Pancreas (tissue), 10 donors: ENCODE results near the gene PTPRK. TPM values are rescaled to one million over a fixed set of nuclear protein-coding genes. Genes with fewer than 3 reads are reported as not detected.
A peak's percentile ranks its signal among the peaks of the same experiment; 100 is the strongest.
"Not testable (repeated sequence)": the region's sequence is repeated elsewhere in the genome, so short reads cannot be mapped to it uniquely, and the experiment has no call there.

Experiments used
- ATAC-seq, 4 donors: fragments of 200-7000 bp; cut with Tn5 transposase; one replicate each; pipeline versions ENCODE4 v1.8.0 to v1.9.1; 2020; ENCODE audit warnings: mild to moderate bottlenecking in 4 of 4, moderate library complexity in 4 of 4
- DNase-seq, 6 donors: peaks; one replicate each; pipeline ENCODE4 v3.0.0-alpha.2; 2020
- FAIRE-seq: peaks from 2 replicates; lab custom pipeline; 2012; peaks lifted over from hg19 to GRCh38; lab: Jason Lieb, UNC
- H3K27ac ChIP-seq, 4 donors: fragments of 200-600 bp; sonication (generic); 1 replicate in 3 of 4; 2 replicates in 1 of 4; pipeline versions ENCODE4 v1.5.0 to v1.8.0; 2020
- H3K27me3 ChIP-seq, 4 donors: fragments of 200-600 bp; one replicate each; pipeline ENCODE4 v1.8.0; 2021
- H3K36me3 ChIP-seq, 3 donors: fragments of 200-600 bp; sonication (generic) in 1 of 3; one replicate each; pipeline versions ENCODE4 v1.5.0 to v1.8.0; 2020 to 2021
- H3K4me1 ChIP-seq, 3 donors: fragments of 200-600 bp; one replicate each; pipeline ENCODE4 v1.8.0; 2021
- H3K4me3 ChIP-seq, 4 donors: fragments of 200-600 bp; sonication (generic) in 2 of 4; one replicate each; pipeline versions ENCODE4 v1.5.0 to v1.8.0; 2020 to 2021
- H3K9me3 ChIP-seq, 4 donors: fragments of 200-600 bp; one replicate each; pipeline ENCODE4 v1.8.0; 2021
- WGBS, 2 donors: extraction: QIAGEN DNeasy Blood & Tissue Kit; methylation state at CpG; one replicate each; pipeline ENCODE4 v1.1.7; 2013; 5-methylcytosine and 5-hydroxymethylcytosine counted together
- intact Hi-C, 3 donors: fragments of 100-400 bp; cut with DNase I; formaldehyde crosslinking; loops; one replicate each; pipeline versions ENCODE4 v1.11.1 to v1.14.2; 2022
- polyA plus RNA-seq, 2 donors: library from polyadenylated mRNA; stranded (reverse); fragments of 200-250 nt; gene quantifications; one replicate each; pipeline ENCODE4 v1.2.3, GENCODE V29; 2013
- total RNA-seq, 6 donors: library from RNA; stranded (reverse); fragmentation: NEBNext Ultra II Directional in 4 of 6; extraction: Animal tissue kit (Norgen Biotek cat#: 25700) in 4 of 6; gene quantifications; one replicate each; pipeline versions ENCODE4 v1.2.1 to v1.2.4, GENCODE V29; 2021 to 2023
- TF ChIP-seq, protein P1 (sequence below), 4 donors: fragments of 200-600 bp; sonication (generic) in 3 of 4; IDR thresholded peaks; one replicate each; pipeline versions ENCODE4 v1.5.0 to v1.8.0; 2021; ENCODE audit warnings: antibody characterized with exemption in 4 of 4
- donor health status: healthy with polysubstance abuse.
- donor health status: DM: no; HTN: no; CAD: no; lungs with moderate emphysema.
- donor health status: DM: no; HTN: no; CAD: no.
- donor health status: control.
- donor health status: control.
- donor health status: Bipolar disorder and iron deficiency.
- donor health status: DM: yes; HTN: yes; CAD: no.
- donor health status: DM: no; HTN: no; CAD: no.
- donor health status: DM: no; HTN: no; CAD: no.
- donor health status: DM: yes; HTN: yes; CAD: no.

Gene PTPRK
- total and polyA plus RNA-seq, 8 donors, result 10.5 to 72.7 (median 51.7) TPM

DNA sequence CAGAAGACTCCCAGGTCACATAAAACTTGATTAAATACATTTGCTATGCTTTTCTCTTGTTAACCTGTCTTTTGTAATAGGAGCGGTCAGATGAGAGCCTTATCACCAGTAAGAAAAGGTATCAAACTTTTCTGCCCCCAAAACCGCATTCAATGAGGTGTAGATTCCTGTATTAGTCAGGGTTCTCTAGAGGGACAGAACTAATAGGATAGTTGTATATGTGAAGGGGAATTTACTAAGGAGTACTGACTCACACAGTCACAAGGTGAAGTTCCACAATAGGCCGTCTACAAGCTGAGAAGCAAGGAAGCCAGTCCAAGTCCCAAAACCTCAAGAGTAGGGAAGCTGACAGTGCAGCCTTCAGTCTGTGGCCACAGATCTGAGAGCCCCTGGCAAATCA is 32.7 kb downstream of the PTPRK start:
- WGBS, 2 donors, result 90 to 95% methylated on average over 3 of the region's 3 CpGs
- Histone ChIP-seq H3K27ac (no peak overlapping the region), H3K9me3 (no peaks in the 10 kb centered on the region), H3K4me3 (no peak overlapping the region), H3K4me1 (peaks cover 12 to 26% (median 16%) of the 10 kb centered on the region in 3 donors), H3K27me3 (no peaks in the 10 kb centered on the region), H3K36me3 (no peaks in the 10 kb centered on the region)
- TF ChIP-seq, protein P1, sequence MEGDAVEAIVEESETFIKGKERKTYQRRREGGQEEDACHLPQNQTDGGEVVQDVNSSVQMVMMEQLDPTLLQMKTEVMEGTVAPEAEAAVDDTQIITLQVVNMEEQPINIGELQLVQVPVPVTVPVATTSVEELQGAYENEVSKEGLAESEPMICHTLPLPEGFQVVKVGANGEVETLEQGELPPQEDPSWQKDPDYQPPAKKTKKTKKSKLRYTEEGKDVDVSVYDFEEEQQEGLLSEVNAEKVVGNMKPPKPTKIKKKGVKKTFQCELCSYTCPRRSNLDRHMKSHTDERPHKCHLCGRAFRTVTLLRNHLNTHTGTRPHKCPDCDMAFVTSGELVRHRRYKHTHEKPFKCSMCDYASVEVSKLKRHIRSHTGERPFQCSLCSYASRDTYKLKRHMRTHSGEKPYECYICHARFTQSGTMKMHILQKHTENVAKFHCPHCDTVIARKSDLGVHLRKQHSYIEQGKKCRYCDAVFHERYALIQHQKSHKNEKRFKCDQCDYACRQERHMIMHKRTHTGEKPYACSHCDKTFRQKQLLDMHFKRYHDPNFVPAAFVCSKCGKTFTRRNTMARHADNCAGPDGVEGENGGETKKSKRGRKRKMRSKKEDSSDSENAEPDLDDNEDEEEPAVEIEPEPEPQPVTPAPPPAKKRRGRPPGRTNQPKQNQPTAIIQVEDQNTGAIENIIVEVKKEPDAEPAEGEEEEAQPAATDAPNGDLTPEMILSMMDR (IDR thresholded peaks at IDR 0.05), result no peak
- ATAC-seq (no peak), FAIRE-seq (no peak), DNase-seq (no peak)
- intact Hi-C loops, result no loop called here

DNA sequence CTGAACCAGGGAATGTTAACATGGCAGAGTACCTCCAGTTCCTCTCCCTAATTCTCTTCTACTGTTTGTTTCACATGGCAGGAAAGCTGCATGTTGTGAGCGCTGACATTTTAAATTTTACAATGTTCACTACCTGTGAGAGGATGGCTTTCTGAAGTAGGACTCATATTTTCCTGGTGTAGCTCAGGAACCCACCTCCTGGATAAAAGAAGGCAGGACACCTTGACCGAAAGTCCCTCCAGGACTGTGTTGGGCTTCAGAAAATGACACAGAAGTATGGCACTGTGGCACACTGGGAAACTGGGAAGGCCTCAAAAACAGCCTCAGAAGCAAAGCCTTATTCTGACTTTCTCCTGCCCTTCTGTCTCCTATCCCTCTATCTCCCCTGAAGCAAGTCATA is 33.3 kb downstream of the PTPRK start:
- FAIRE-seq (no peak), ATAC-seq (peak in 3 of 4 donors; percentile 49 to 60 (median 50)), DNase-seq (no peak)
- 80 to 87% methylated on average over 2 of the region's 2 CpGs for WGBS, 2 donors
- Histone ChIP-seq H3K4me1 (peaks cover 7 to 20% (median 14%) of the 10 kb centered on the region in 3 donors), H3K36me3 (no peaks in the 10 kb centered on the region), H3K27me3 (no peaks in the 10 kb centered on the region), H3K9me3 (no peaks in the 10 kb centered on the region), H3K4me3 (no peak overlapping the region), H3K27ac (no peak overlapping the region)
- TF ChIP-seq, protein P1 (IDR thresholded peaks at IDR 0.05), result peak in 1 of 4 donors; percentile 14
- intact Hi-C loops, result no loop called here

DNA sequence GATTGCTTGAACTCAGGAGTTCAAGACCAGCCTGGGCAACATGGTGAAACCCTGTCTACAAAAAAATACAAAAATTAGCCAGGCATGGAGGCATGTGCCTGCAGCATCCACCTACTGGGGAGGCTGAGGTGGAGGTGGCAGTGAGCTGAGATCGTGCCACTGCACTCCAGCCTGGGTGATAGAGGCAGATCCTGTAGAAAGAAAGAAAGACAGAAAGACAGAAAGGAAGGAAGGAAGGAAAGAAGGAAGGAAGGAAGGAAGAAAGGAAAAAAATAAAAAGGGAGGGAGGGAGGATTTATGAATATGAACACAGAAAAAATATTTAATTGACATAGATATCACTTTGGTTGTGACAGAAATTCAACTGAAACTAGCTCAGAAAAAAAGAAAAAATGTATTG is 33.8 kb downstream of the PTPRK start:
- ATAC-seq, H3K27ac ChIP-seq, H3K36me3 ChIP-seq, H3K4me3 ChIP-seq, H3K27me3 ChIP-seq, DNase-seq, FAIRE-seq, H3K9me3 ChIP-seq, intact Hi-C loops: not testable (repeated sequence)
- H3K4me1 ChIP-seq, result peaks cover 5 to 20% (median 12%) of the 10 kb centered on the region in 3 donors
- 91 to 96% methylated on average over 1 of the region's 1 CpG for WGBS, 2 donors

DNA sequence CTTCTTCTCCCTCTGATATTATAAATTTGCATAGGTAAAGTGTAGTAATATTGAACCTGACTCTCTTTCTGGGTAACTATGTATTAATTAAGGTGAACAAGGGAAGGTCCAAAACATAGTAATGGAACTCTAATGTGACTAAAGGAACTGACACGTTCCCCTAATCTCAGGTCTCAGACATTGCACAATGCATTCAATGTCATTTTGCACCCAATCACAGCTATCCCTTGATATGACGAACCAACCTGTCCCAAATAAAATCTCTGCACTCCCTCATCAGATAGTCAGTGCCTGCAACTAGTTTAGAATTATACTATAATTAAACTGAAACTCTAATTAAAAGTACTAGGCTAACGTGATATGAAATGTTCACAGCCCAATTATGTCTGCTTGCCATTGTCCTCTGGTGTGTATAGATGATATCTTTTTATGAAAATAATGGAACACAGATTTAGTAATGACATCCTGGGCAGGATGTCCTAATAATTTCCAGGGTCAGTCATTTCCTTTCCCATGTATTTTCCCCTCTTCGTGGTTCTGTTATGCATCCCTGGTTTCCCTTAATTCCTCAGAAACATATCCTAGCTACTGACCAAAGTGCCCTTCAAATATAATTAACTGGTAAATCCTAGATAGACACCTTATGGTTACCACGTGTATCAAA is 36.8 kb downstream of the PTPRK start:
- intact Hi-C loops, result no loop called here
- 61 to 75% methylated on average over 5 of the region's 5 CpGs for WGBS, 2 donors
- DNase-seq, result no peak
- FAIRE-seq, result no peak
- Histone ChIP-seq H3K27me3 (no peaks in the 10 kb centered on the region), H3K4me3 (no peak overlapping the region), H3K4me1 (peaks cover 0 to 10% (median 0%) of the 10 kb centered on the region in 3 donors), H3K9me3 (no peaks in the 10 kb centered on the region), H3K36me3 (no peaks in the 10 kb centered on the region), H3K27ac (no peak overlapping the region)
- no peak for ATAC-seq
- TF ChIP-seq, protein P1 (IDR thresholded peaks at IDR 0.05), result no peak

DNA sequence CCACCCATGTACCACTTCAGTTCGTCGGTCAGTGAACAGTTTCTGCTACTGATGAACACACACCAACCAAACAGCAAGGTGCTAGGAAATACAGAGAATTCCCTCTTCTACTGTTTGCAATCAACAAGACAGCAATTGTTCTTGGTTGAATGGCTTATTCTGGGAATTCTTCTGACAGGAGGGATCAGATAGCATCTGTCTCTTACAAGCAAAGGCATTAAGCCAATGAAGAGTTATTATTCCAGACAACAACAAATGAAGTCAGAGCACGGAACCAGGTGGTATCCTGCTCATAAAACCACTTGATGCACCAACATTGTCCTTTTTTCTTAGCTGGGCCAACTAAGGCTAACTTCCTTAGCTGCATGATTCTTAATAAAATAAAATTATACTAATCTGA is 37.8 kb downstream of the PTPRK start:
- ATAC-seq (no peak), FAIRE-seq (no peak), DNase-seq (no peak)
- 91 to 94% methylated on average over 3 of the region's 3 CpGs for WGBS, 2 donors
- intact Hi-C loops, result no loop called here
- Histone ChIP-seq H3K9me3 (no peaks in the 10 kb centered on the region), H3K4me3 (no peak overlapping the region), H3K4me1 (peaks cover 0 to 13% (median 5%) of the 10 kb centered on the region in 3 donors), H3K27me3 (no peaks in the 10 kb centered on the region), H3K27ac (no peak overlapping the region), H3K36me3 (no peaks in the 10 kb centered on the region)
- TF ChIP-seq, protein P1 (IDR thresholded peaks at IDR 0.05), result no peak
